ENCODE data around the gene RPS14.
"Not testable (repeated sequence)": the region's sequence is repeated elsewhere in the genome, so short reads cannot be mapped to it uniquely, and the experiment has no call there.

Gene RPS14

DNA sequence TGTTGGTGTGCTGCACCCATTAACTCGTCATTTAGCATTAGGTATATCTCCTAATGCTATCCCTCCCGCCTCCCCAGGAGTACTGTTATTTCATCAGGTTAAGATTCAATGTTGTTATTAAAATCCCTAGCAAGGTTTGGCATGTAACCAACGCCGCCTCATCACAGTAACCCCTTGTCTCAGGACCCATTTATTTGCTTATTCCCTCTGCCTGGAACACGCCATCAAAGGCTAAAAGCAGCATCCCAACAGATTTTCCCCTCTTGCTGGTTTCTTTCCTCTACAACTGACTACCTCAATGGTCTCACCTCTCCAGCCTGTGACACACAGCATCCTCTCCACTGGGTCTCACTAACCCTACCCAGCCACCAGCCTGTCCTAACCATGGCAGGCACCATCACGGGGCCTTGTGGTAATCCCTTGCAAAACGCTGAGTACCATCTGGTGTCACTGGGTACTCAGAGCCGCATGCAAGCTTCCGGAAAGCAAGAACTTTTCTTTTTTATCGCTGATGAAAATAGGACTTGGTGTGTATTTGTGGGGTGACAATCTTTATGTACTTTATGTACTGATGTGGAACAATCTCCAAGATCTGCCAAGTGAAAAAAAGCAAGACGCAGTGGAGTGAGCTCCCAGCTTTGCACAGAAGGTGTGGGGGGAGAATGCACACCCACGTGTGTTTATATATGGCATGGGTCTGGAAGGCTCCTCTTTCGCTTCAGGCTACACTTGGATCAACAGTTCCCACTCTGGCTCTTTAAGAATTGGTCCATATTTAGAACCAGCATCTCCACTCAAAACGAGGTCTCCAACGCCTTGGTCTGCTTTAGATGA lies 6.1 kb downstream of the RPS14 start:
- no peak for DNase-seq

- no peak for DNase-seq
These were observed 6.8 kb downstream of the RPS14 start for GRCh38 chr5:150442699-150443080.

DNA sequence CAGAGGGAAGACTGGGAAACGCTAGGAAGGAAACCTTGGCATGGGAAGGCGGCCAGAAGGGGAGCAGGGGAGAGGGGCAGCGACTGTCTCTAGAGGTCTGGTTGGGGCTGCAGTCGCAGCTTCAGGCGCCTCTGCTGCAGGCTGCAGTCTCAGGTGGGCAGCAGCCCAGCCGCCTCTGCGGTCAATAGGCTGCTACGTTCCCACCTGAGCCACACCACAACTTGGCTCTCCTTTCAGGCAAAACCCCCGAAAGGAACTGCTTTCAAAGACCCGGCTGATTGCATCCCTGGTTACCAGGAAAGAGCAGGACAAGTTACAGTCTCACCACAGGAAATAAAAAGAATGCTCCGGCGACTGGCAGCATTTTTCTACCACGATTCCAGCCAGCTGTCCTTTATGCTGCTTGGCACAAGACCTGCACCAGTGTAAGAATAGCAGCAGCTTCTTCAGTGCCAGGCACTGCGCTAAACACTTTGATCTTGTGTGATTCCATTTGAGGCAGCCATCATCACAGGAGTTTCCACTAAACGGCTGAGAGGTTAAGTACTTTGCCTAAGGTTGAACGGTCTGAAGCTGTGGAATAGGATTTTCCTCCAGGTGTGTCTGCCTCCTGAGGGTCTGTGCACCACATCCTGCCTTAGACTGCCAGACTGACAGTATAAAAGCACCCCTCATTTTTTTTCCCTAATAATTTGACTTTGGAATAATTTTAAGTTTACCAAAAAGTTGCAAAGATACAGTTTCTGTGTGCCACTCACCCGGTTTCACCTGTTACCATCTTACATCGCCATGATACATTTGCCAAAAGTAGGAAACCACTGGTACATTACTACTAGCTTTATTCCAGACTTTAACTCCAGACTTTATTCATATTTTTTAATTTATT lies 7.5 kb downstream of the RPS14 start:
- DNase-seq: no peak

DNA sequence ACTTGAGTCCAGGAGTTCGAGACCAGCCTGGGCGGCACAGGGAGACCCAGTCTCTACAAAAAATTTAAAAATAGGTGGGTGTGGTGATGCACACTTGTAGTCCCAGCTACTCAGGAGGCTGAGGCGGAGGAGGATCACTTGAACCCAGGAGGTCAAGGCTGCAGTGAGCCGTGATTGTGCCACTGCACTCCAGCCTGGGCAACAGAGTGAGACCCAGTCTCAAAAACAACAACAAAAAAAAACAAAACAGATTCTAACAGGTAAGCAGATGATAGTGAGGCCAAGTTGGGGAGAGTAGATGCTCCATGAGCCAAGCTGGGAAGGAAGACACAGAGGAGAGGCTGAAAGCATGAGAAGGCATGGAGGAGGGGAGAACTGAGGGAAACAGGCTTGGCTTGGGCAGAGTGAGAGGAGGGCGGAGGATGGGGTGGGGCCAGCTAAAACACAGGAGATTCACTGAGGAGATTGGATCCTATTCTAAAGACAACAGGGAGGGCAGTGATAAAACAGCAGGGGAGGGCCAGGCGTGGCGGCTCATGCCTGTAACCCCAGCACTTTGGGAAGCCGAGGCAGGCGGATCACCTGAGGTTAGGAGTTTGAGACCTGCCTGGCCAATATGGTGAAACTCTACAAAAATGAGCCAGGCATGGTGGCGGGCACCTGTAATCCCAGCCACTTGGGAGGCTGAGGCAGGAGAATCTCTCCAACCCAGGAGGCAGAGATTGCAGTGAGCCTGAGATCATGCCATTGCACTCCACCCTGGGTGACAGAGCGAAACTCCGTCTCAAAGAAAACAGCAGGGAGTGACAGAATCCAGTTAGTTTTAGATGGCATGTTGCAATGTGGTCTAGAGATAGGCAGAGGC lies 8.4 kb downstream of the RPS14 start:
- no peak for DNase-seq

GRCh38 chr5:150438873-150439546 lies 10.5 kb downstream of the RPS14 start:
- DNase-seq: no peak

- peak; percentile 23 for DNase-seq
These were observed 13.3 kb downstream of the RPS14 start for GRCh38 chr5:150436141-150436680.

DNA sequence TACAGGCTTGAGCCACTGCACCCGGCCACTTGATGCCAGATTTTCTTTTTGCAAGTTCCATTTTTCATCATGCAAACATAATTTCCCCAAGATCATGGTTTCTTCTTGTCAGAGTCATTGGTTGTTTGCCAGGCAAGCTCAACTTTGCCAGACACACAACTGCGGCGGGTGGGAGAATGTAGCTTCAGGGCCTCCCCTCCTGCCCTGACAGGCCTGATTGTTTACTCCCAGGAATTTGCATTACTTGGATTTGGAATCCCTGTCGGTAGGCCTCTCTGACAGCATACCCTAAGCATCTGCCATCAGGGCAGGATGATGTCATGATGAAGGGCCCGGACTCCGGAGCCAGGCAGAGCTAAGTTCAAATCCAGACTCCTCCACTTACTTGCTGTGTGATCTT lies 15.1 kb downstream of the RPS14 start:
- no peak for DNase-seq

DNA sequence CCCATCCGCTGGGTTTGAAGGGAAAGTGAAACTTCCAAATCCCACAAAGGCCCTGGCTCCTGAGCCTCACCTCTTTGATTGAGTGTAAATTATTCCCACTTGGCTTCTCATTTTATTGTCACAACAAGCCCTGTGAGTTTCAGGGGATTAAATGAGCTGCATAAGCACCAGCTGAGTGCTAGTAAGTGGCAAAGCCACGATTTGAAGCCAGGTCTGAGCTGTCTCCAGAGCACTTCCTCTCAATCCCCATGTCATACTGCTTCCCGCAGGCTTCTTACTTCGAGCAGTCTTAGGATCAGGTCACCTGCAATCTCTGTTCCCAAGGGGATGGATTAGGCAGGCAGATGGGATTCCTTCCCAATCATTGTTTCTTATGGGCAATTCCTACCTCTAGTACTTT lies 18.0 kb downstream of the RPS14 start:
- no peak for DNase-seq

DNA sequence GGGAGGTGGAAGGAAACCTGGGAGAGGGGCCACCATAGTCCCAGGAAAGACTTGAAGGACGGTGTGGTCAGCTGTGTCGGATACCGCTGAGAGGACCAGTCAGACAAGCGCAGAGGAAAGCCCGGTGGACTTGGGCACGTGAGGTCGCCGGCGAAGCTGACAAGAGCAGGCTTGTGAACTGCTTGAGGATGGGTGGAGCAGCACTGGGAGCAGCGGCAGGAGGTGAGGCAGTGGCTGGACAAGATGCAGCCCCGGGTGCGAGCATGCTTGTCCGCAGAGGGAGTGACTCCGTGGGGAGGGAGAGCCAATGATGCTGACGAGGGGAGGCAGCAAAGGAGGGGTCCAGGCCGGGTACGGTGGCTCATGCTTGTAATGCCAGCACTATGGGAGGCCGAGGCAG lies 18.5 kb downstream of the RPS14 start:
- no peak for DNase-seq

- DNase-seq: no peak
These were observed 20.1 kb downstream of the RPS14 start for GRCh38 chr5:150429410-150429873.

- DNase-seq: no peak
These were observed 20.6 kb downstream of the RPS14 start for GRCh38 chr5:150428978-150429377.

DNA sequence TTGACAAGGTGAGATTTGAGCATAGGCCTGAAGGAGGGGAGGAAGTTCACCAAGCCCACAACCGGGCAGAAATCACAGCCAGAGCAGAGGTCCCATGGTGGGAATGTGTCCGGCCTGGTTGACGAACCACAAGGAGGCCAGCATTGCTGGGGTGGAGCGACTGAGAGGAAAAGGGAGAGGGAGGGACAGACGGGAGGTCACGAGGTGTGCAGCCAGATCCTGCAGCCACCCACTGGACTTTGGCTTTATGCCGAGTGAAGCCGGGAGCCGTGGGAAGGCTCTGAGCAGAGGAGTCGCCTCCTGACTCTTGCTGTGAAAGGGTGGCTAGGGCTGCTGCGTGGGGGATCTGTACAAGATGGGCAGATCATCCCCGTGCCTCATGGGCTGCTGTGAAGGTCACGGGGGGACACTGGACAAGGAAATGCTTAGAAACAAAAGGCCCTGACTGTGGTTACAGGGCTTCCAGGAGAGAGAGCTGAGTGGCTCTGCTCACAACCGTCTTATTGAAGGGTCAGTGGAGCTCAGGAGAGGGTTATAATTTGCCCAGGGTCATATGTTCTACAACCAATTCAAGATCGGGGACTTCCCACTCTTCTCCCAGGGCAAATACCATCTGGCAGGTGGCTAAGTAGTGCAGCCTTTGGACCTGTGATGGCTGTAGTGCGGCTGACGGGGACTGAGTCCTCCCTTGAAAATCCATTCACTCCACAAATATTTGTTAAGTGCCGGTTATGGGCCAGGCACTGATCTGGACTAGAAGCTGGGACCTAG lies 21.2 kb downstream of the RPS14 start:
- no peak for DNase-seq

DNA sequence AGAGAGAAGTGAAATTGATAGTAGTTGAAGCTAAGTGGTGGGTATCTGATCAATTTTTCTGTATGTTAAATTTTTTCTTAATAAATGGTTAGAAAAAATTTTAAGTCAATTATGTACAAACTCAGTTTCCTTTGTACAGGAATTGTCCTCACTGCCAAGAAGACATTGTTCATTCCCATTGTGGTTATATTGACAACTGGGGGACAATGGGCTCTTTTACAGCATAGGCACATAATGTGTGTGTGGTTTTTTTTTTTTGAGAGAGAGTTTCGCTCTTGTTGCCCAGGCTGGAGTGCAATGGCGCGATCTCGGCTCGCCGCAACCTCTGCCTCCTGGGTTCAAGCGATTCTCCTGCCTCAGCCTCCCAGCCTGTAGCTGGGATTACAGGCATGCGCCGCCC lies 23.4 kb downstream of the RPS14 start:
- not testable (repeated sequence) for DNase-seq

DNA sequence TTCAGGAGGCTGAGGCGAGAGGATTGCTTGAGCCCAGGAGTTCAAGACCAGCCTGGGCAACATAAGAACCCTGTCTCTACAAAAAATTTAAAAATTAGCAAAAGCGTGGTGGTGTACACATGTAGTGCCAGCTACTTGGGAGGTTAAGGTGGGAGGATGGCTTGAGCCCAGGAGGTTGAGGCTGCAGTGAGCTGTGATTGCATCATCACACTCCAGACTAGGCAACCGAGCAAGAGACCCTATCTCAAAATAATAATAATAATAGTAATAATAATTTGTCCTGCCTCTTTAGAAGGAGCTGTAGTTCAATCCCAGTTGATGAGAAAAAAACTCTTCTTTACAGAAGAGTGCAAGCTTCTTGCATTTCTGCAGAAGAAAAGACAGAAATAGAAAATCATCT lies 26.8 kb downstream of the RPS14 start:
- no peak for DNase-seq

- no peak for DNase-seq
These were observed 27.5 kb downstream of the RPS14 start for GRCh38 chr5:150422075-150422474.

GRCh38 chr5:150419630-150420270 lies 29.8 kb downstream of the RPS14 start:
- no peak for DNase-seq

GRCh38 chr5:150413902-150414790 lies 35.4 kb downstream of the RPS14 start:
- not testable (repeated sequence) for DNase-seq

GRCh38 chr5:150413176-150413901 lies 36.2 kb downstream of the RPS14 start:
- no peak for DNase-seq

All from DMS153 (cell line).